Measurements from ENCODE around the gene GJA10. TPM values are rescaled to one million over a fixed set of nuclear protein-coding genes. Genes with fewer than 3 reads are reported as not detected.

The GJA10 gene
- total RNA-seq, 1 experiment from 2014 or later = not detected

DNA sequence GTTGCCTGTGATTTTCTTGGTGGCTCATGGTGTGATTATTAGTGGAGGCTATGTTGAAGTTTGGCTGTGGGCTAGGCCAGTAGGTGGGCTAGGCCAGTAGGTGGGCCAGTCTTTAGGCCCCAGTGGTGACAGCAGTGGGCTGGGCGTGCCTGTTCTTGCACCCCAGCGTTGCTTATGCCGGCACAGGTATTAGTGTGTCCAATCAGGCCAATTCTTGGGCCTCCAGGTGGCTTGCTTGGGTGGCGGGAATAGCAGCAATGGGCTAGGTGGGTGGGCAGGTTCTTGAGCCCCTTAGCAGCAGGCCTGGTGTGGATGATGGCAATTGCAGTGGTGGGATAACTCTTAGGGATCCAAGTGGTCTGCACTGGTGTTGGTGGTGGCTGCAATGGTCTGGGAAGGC, 22.9 kb downstream of the GJA10 start:
- DNase-seq (ENCODE audit: low read depth) = no peak

GRCh38 chr6:89917801-89918366, 23.6 kb downstream of the GJA10 start:
- DNase-seq (ENCODE audit: low read depth) = no peak

DNA sequence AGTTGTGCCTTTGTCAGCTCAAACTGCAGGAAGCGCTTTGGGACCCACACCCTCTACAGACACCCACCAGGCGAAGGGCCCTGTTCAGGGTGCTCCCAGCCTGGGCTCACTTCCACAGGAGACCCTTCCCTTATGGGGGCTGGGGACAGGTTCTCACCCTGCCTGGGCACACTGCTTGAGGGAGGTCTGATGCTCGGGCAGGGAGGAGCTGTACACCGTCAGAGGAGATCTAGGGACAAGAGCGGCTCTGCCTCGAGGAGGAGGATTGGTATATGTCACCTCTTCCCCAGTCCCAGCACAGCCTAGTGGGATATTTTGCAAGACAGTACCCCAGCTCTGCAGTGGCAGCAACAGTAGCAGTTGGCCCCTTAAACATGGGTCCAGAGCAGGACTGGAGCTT, 26.9 kb downstream of the GJA10 start:
- DNase-seq (ENCODE audit: low read depth) = no peak

DNA sequence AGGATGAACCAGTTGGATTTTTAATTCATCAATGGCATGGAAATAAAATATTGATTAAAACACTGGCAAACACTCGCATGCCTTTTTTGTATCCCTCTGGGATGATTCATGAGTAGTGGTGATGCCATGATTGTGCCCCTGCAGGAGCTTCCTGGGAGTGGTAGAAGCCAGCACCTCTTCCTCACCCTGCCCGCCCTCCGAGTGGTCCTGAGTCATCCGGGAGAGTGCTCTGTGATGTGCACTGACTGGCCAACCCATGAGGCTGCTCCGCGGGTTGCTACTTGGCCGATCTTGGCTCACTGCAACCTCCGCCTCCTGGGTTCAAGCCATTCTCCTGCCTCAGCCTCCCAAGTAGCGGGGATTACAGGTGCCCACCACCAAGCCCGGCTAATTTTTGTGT, 27.4 kb downstream of the GJA10 start:
- no peak for DNase-seq (ENCODE audit: low read depth)

DNA sequence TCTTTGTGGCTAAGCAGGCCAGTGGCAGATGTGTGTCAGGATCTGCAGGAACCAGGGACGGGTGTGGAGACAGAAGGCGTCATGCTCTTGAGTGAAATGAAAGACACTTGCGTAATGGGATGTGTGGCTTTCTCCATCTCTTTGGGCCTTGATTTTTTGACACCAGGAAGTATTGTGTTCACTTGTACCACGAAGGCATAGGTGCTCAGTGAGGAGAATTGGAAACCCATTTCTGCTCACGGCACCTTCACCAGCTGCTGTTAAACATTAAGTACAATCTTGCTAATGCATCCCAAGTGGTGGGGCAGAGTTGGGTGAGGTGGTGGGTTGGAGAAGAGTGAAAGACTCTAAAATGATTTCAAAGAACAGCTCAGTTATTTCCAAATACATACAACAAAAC, 30.0 kb downstream of the GJA10 start:
- no peak for DNase-seq (ENCODE audit: low read depth)

GRCh38 chr6:89925826-89926225, 31.6 kb downstream of the GJA10 start:
- no peak for DNase-seq (ENCODE audit: low read depth)

DNA sequence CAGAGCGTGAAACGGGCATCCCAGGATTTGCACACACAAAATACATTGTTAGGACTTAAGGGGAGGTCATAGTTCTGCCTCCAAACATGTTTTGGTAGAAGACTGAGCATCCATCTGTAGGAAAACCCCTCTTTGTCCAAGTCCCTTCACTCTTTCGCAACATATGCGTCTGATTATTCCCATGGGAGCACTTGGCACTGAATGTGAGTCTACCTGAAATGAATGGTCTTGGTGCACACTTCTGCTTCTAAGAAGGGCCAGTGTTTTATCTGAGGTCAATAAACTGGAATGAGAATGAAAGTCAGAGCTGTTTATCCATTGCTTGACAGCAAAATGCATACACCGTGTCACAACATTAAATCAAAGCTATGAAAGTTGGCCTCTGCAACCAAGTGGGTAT, 33.0 kb downstream of the GJA10 start:
- DNase-seq (ENCODE audit: low read depth) = no peak

GRCh38 chr6:89927791-89928550, 33.7 kb downstream of the GJA10 start:
- DNase-seq (ENCODE audit: low read depth) = no peak

- no peak for DNase-seq (ENCODE audit: low read depth)
Measured at GRCh38 chr6:89928604-89929003, 34.3 kb downstream of the GJA10 start.

DNA sequence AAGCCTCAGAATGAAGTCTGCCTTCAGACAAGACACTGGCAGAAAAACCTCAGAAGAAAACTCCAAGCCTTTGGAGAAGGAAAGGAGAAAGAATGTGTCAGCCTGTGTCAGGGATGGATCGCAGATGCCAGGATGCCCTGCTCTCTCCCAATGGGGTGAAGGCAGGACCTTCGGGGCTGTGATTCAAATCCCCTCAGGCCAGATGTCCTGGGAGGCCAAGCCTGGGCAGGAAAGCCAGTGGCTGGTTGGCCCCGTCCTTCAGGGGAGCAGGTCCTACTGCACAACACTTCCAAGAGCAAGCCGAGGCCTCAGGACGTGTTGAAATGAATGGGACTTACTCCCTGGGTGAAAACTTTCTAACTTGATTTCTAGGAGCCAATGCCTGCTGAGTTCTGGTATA, 36.5 kb downstream of the GJA10 start:
- DNase-seq (ENCODE audit: low read depth) = no peak

DNA sequence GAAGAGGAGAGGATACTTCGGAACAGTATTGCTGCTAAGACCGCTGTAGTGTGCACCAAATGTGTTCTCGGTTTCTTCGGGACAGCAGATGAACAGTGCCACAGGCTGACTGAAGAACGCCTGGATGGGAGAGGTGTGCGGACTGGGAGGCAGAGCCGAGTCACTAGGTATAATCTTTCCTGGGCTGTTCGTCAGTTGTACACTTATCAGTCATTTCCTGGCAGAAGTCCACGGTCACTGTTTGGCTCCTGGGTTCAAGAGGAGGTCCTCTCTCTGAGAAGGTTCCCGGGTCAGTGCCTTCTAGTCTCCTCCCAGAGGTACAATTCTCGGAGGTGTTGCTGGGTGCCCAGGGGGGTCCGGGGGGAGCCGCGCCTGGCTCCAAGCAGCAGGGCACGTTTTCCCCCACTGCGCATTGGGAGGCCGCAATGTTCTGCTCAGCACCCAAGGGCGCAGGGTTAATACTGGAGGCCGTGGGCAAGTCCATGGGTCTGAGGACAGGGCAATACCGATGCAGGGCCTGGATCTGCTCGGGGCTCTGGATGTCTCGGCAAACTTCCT, 38.1 kb downstream of the GJA10 start:
- no peak for DNase-seq (ENCODE audit: low read depth)

- DNase-seq (ENCODE audit: low read depth) = no peak
Measured at GRCh38 chr6:89934685-89935366, 40.6 kb downstream of the GJA10 start.

DNA sequence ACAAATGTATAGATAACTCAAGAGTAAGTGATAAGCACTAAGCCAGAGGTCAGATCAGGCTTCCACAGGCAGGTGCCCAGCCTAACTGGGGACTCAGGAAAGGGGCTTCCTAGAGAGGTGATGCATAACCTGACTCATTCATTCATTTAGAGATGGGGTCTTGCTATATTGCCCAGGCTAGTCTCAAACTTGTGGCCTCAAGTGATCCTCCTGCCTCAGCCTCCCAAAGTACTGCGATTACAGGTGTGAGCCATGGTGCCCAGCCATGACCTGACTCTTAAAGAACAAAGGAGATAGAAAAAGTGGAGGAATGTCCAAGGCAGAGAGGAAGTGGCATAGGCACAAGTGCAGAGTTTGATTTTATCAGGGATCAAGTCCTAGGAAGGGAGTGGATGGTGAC, 41.9 kb downstream of the GJA10 start:
- DNase-seq (ENCODE audit: low read depth) = no peak

DNA sequence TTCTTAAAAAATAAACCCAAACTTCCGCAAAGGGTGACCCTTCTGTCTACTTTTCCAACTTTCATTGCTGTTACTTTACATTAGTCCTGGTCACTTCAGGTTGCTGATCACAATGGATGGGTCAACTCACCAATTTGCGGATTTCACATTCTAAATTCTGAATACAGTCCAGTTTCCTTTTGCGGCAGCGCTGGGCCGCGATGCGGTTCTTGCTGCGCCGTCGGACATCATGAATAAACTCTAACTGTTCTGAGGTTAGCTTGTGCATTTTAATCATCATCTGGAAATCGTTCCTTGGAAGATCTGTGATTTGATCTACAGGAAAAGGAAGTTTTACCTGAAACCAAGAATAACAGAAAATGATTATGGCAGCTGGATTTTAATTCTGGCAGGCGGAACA, 43.7 kb downstream of the GJA10 start:
- no peak for DNase-seq (ENCODE audit: low read depth)

GRCh38 chr6:89939144-89939543, 44.9 kb downstream of the GJA10 start:
- no peak for DNase-seq (ENCODE audit: low read depth)

GRCh38 chr6:89940225-89941027, 46.2 kb downstream of the GJA10 start:
- peak; percentile 79 for DNase-seq (ENCODE audit: low read depth)

GRCh38 chr6:89941031-89941762, 46.9 kb downstream of the GJA10 start:
- no peak for DNase-seq (ENCODE audit: low read depth)

- DNase-seq (ENCODE audit: low read depth) = no peak
Measured at GRCh38 chr6:89941763-89942497, 47.7 kb downstream of the GJA10 start.

DNA sequence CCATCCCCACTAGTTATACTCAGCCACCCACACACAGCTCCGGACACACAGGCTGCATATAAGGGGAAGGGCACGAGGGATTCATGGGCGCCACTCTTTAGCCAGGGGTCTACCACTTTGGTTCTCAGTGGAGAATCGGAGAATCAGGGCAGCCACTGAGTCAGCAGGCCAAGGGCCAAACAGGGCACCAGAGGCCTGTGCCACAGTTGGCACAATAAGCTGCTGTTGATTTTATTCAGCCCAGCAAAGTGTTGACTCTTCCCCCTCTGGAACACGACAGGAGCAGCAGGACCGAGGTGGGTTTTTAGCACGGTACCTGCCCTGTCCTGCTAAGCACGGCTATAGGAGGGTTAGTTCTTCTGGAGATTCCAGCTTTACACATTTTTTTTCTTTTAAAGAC, 48.3 kb downstream of the GJA10 start:
- DNase-seq (ENCODE audit: low read depth) = no peak

GRCh38 chr6:89944181-89944755, 50.0 kb downstream of the GJA10 start:
- no peak for DNase-seq (ENCODE audit: low read depth)
